NCI-H2196 (cell line): ENCODE measurements around the gene NDUFA5.
"Not testable (repeated sequence)": the region's sequence is repeated elsewhere in the genome, so short reads cannot be mapped to it uniquely, and the experiment has no call there.

Source experiments
- DNase-seq: peaks from one replicate; lab custom pipeline; 2025; ENCODE audit not compliant: unreplicated experiment; lab: John Stamatoyannopoulos, UW

Gene NDUFA5

DNA sequence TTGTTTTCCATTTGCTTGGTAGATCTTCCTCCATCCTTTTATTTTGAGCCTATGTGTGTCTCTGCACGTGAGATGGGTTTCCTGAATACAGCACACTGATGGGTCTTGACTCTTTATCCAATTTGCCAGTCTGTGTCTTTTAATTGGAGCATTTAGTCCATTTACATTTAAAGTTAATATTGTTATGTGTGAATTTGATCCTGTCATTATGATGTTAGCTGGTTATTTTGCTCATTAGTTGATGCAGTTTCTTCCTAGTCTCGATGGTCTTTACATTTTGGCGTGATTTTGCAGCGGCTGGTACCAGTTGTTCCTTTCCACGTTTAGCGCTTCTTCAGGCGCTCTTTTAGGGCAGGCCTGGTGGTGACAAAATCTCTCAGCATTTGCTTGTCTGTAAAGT is 31.1 kb downstream of the NDUFA5 start:
- not testable (repeated sequence) for DNase-seq

DNA sequence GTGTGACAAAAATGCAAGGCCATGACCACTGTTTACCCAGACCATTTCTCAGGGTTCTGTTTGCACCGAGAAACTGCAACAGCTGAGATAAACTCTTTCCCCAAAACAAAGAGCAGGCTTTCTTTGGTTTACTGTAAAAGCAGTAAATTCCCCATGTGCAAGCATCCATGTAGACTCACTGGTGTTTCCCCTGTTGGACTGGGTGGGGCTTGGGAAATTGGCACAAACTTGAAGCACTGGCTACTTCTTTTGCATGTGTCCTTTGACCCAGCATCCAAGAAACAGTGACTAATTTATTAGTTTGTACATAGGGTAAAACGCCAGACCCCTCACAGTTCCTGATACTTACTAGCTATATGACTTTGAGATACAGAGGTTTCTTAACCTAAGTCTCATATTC is 35.6 kb downstream of the NDUFA5 start:
- DNase-seq: no peak

DNA sequence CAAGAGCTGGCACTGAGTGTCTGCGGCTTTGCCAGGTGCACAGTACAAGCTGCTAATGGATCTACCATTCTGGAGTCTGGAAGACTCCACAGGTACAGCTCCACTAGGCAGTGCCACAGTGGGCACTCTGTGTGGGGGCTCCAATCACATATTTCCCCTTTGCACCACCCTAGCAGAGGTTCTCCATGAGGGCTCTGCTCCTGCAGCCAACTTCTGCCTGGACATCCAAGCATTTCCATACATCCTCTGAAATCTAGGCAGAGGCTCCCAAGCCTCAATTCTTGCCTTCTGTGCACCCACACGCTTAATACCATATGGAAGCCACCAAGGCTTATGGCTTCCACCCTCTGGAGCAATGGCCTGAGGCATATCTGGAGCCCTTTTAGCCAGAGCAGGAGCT is 52.4 kb downstream of the NDUFA5 start:
- DNase-seq: no peak

DNA sequence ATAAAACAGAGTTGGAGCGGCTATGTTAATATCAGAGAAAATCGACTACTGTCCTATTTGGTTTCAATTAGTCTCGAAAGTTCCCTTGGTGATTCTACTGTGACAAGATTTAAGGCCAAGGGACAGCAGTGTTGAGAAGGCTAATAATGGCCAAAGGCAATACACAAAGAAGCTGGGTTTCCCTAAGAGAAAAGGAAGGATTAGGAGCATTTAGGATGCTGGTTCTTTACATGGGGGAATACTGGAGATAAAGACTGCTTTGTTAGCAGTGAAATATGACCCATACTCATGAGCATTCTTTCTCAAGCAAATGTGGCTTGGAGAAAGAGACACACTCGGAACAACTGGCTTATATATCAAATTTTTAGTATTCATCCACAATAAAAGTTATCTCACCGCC is 55.4 kb downstream of the NDUFA5 start:
- no peak for DNase-seq

DNA sequence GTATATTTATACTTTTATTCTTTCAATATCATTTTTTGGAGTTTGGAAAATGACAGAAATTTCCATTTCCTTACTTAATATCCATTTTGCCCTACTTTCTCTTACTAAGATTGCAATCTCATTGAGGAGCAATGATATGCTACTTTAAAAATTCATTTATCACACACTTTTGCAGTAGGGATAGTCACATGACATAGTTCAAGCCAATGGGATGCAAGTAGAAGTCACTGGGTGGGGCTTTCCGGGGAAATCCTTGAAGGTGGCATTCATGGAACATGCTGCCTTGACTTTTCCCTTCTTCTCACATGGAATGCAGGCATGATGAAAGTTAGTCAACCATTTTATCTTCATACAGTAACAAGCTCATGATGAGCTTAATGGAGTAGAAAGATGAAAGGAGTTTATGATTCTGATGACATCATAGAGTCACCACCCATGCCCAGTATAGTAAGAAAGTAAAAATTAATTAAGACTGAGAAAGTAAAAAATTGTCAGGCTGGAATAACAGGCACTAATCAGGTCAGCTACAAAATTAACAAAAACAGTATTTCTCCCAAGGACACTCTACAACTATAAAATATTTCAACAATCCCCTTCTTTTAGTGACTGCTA is 56.6 kb downstream of the NDUFA5 start:
- no peak for DNase-seq

DNA sequence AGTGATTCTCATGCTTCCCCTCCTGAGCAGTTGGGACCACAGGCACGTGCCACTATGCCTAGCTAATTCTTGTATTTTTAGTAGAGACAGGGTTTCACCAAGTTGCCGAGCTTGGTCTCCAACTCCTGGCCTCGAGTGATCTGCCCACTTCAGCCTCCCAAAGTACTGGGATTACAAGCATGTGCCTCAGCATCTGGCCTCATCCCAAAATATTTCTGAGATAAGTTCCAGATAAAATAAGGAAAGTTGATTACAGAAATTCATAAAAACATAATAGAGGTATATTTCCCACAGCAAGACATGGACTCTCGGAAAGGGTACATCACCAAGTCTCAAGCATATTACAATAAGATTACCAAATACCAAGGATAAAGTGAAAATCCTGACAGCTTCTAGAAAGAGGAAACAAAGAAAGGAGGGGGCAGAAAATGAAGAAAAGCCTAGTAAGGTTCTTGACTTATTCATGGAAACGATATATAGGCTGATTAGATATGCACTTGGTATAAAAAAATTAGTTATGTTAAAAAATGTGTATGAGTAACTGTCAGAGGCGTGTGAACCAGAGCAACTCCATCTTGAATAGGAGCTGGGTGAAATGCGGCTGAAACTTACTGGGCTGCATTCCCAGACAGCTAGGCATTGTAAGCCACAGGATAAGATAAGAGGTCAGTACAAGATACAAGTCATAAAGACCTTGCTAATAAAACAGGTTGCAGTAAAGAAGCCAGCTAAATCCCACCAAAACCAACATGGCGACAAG is 58.2 kb downstream of the NDUFA5 start:
- DNase-seq: no peak

DNA sequence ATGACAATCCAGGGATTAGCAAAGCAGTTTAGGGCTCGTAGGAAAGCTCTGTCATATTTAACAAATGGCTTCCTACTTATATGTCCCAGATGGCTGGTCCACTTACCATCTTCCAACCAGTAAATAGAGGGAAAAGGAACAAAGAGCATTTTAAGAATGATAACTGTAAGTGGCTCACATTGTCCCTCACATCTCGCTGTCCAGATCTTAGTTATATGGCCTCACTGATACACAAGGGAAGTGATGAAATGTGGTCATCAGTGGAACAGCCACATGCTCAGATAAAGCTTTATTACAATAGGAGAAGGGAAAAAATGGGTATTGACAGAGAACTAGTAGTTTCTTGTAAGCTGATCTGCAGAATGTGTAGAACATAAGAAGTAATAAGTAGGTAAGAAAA is 59.0 kb downstream of the NDUFA5 start:
- no peak for DNase-seq

DNA sequence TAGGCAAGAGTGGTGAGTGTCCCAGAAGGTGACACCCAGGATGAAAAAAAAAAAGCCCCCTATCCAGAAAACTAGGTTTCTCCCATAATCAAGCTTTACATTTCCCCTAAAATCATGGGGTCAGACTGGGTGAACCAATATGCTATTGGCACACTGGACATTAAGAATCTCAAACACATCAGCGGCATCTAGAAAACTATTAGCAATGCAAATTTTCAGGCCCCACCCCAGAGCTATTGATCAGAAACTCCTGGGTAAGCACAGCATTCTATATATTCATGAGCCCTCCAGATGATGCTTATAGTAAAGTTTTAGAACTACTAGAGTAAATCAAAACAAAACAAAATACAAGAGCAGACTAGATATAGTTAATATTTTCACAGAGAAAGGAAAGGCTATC is 59.6 kb downstream of the NDUFA5 start:
- no peak for DNase-seq

DNA sequence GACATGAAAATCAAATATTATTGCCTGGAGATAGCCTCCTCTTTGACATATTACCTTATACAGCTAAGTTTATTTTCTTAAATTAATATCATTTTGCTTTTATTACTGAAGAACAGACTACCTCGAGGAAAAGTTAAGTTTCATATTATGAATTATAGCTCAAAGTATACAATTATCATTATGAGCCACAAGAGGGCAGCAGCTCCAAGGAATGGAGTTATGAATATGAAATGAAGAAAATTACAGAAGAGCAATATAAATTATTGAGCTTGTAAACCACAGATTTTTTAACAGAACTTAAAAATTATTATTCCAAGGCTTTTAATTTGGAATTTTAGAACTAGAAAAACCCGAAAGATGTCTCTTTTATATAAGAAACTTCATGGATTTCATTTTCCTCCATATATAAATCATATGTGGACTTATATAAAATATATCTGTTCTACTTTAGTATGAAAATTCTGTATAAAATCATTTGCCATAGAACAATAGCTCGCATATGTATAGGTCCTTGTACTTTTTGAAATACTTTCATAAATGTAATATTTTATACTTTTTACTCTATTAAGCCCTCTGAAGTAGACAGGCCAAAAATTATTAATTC is 63.3 kb downstream of the NDUFA5 start:
- peak; percentile 68 for DNase-seq

DNA sequence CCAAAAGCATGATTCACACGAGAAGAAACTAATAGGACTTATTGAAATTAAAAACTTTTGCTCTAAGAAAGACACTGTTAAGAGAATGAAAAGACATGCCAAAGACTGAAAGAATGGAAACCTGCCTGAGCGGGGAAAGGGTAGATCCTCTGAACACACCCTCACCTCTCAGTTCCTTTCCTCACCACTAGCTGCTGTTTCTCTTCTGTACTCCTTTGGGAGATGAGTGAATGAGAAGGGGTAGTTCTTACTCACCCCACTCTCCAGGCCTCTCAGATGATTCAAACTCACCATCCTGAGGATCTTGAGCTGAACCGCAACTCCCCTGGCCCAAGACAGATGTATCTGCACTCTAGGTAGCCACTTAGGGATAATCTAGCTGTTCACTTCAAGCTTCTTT is 65.1 kb downstream of the NDUFA5 start:
- DNase-seq: no peak
